ENCODE measurements around the gene ALAS1.
"Not testable (repeated sequence)": the region's sequence is repeated elsewhere in the genome, so short reads cannot be mapped to it uniquely, and the experiment has no call there.

ALAS1 gene

GRCh38 chr3:52197842-52198625, at the start of gene ALAS1:
Gene ALAS1, plus strand, starts transcription at chr3:52198160. Its CDS starts 1,082 bp downstream, at chr3:52199242.
- FAIRE-seq, result no peak

DNA sequence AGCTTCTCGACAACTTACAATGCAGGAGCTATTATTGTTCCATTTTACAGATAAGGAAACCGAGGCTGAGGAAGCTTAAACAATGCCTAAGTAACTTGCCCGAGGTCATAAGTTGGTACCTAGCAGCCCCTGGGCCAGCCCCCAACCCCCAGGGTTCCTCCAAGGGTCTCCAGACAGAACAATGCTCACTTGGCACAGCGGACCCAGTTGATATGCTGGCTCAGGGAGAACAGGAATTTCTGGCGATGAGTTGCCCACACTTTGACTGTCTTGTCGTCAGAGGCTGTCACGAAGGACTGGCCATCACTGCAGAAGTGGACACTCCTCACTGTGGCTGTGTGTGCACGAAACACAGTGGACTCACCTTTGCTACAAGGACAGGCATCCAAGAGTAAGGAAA, 48.9 kb upstream of the ALAS1 start:
- no peak for FAIRE-seq

- no peak for FAIRE-seq
Observed at GRCh38 chr3:52149726-52150125, 48.2 kb upstream of the ALAS1 start.

DNA sequence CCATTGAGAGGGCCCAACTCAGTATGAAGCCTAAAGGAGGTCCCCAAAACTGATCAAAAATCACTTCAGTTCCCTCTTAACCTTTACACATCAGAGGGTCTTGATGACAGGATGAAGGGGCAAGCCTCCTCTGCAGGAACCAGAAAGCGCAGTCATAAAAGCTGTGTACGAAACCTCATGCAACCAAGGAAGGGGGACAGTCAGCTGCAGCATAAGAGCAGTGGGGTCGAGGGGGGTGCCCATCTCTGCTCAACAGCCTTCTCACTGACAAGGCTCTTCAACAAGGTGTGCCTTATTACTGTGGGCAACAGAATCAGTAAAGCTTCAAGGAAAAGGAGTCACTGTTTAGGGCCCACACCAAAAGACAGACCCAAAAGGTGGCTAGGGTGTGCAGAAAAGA, 47.6 kb upstream of the ALAS1 start:
- FAIRE-seq, result no peak

- no peak for FAIRE-seq
Observed at GRCh38 chr3:52150860-52151259, 47.1 kb upstream of the ALAS1 start.

DNA sequence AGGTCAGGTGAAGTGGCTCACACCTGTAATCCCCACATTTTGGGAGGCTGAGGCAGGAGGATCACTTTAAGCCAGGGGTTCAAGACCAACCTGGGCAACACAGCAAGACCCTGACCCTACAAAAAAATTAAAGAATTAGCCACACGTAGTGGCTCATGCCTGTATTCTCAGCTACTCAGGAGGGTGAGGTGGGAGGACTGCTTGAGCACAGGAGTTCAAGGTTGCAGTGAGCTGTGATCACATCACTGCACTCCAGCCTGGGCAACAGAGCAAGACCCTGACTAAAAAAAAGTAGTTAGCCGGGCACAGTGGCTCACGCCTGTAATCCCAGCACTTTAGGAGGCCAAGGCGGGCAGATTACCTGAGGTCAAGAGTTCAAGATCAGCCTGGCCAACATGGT, 46.0 kb upstream of the ALAS1 start:
- FAIRE-seq, result not testable (repeated sequence)

DNA sequence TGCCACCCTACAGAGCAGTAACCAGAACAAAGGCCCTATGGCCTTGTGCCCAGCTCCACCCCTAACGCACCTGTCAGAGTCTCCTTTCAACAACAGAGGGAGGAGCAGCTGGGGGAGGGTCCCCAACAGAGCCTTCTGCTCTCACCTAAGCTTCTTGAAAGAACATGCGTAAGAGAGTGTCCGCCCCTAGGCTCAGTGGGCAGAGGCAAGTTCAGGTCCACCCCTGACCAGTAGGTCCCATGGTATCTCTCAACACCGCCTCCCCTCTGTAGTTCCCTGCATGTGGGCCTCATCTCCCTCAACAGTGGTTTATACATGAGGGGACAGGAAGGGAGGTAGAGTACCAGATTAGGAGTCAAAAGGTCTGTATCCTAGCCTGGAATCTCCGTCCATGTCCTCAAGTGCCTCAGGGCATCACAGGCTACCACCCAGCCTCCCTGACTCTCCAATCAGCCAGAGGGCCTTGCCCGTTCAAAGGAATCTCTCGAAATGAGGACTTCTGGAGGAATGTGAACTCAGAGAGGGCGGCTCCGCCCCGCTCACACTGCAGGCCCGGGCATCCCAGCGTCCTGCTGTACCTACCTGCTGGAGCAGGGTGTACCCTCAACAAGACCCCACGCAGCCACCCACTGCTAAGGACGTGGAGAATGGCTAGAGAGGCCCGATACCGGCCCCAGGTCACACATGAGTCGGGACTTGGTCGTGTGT, 44.4 kb upstream of the ALAS1 start:
- FAIRE-seq, result no peak

GRCh38 chr3:52154135-52155094, 43.5 kb upstream of the ALAS1 start, which contains the start of gene POC1A:
Gene POC1A, minus strand, starts transcription at chr3:52154423. Its CDS starts 51 bp downstream, at chr3:52154372.
- FAIRE-seq, result peak; percentile 49

- no peak for FAIRE-seq
Observed at GRCh38 chr3:52155912-52156311, 42.0 kb upstream of the ALAS1 start.

- no peak for FAIRE-seq
Observed at GRCh38 chr3:52159503-52159902, 38.5 kb upstream of the ALAS1 start.

GRCh38 chr3:52162250-52162872, 35.6 kb upstream of the ALAS1 start:
- no peak for FAIRE-seq

GRCh38 chr3:52167240-52167639, 30.7 kb upstream of the ALAS1 start:
- FAIRE-seq, result no peak

GRCh38 chr3:52170217-52170616, 27.7 kb upstream of the ALAS1 start:
- FAIRE-seq, result not testable (repeated sequence)

DNA sequence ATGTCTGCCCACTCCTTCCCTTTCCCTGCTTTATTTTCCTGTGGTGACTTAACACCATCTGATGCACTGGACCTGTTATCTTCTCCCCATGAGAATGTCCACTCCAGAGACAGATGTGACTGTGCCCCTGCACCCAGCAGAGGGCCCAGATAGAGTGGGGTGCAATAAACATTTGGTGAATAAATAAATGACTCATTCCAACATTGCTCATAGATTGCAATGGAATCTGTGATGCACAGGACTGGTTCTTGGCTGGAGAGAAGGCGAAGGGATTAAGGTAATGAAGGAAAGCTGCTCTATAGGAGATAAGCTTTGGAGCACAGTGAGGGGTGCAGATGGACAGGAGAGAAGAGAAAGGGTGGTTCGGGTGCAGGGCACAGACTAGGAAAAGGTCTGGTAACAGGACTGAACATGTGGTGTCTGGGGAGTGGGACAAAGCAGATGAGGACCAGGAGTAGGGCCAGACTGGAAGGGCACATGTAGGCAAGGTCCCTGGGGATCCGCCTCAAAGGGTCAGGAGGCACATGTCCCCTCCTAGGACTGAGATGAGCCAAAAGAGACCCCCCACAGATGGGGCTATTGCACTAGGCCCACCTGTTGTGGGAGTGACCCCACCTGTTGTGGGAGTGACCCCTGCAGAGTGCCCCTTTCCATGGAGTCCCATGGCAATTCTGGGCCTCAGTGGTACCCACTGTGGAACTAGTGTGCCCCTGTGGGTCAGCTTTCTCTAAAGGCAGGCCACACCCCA, 26.3 kb upstream of the ALAS1 start:
- FAIRE-seq, result no peak

- FAIRE-seq, result no peak
Observed at GRCh38 chr3:52172262-52172757, 25.6 kb upstream of the ALAS1 start.

DNA sequence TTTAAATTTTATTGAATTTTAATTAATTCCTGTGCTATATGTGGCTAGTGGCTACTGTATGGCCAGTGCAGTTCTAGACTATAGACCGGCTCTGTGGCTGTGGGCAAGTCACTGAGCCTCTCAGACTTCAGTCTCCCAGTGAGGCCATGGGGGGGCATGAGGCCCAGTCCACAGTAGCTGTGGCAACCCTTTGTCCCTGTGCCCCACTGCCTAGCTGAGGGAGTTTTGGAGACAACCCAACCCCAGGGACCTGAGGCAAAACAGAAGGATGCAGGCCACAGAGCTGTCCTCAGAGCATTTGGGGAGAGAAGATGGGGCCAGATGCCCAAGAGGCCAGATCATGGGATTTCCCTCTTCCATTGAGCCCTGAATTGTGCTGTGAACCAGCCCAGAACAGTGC, 24.9 kb upstream of the ALAS1 start:
- FAIRE-seq, result no peak

GRCh38 chr3:52174896-52175295, 23.1 kb upstream of the ALAS1 start:
- no peak for FAIRE-seq

- no peak for FAIRE-seq
Observed at GRCh38 chr3:52175416-52176179, 22.4 kb upstream of the ALAS1 start.

- no peak for FAIRE-seq
Observed at GRCh38 chr3:52176180-52176752, 21.7 kb upstream of the ALAS1 start.

- FAIRE-seq, result no peak
Observed at GRCh38 chr3:52176951-52177700, 20.8 kb upstream of the ALAS1 start.

Measured in islet of Langerhans (tissue), 1 donor.